ENCODE measurements around the gene FGFR3. TPM values are rescaled to one million over a fixed set of nuclear protein-coding genes. Genes with fewer than 3 reads are reported as not detected.

Gene FGFR3
- total RNA-seq, 1 experiment from 2014 or later = 8.9 TPM

DNA sequence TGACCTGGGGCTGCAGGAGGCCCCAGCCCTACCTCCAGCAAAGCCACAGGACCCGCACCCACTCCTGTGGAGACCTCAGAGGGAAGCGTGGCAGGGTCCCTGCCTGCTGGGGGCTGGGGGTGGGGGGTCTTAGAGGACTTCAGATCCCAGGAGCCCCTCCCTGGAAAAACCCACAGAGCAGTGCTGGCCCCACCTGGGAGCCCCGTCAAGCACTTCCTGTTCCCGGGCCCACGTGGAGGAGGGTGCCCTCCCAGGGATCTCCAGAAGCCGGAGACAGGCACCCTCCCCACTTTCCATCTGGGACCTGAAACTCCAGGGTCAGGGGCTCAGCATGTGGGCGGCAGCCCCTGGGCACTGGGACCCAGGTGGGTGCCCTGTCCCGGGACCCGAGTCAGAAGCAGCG, 39.8 kb upstream of the FGFR3 start:
- Histone ChIP-seq H3K9me3 (no peaks in the 10 kb centered on the region), H3K36me3 (no peaks in the 10 kb centered on the region), H3K4me3 (no peak overlapping the region), H3K27me3 (no peaks in the 10 kb centered on the region)
- DNase-seq = no peak

- no peak overlapping the region for H3K4me3 ChIP-seq
- no peak for DNase-seq
- no peaks in the 10 kb centered on the region for H3K36me3 ChIP-seq
- H3K9me3 ChIP-seq = no peaks in the 10 kb centered on the region
- no peaks in the 10 kb centered on the region for H3K27me3 ChIP-seq
Measured at GRCh38 chr4:1753697-1754311, 39.3 kb upstream of the FGFR3 start.

DNA sequence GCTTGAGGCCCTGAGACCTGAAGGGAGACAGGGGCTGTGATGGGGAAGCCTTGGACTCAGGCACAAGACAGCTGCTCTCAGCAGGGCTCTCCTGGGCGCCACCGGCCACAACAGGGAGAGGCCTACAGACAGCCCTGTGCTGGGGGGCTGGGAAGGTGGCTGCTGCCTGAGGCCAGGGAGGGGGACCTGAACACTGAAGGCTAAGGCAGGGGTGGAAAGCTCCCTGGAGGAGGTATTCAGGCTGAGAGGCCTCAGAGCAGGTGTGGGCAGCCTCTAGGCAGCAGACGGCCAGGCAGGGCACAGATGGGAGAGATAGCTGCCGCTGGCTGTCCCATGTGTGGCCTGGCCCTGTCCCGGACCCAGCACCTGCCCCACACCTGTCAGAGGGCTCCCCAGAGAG, 38.8 kb upstream of the FGFR3 start:
- no peaks in the 10 kb centered on the region for H3K27me3 ChIP-seq
- H3K36me3 ChIP-seq = no peaks in the 10 kb centered on the region
- no peak for DNase-seq
- no peak overlapping the region for H3K4me3 ChIP-seq
- H3K9me3 ChIP-seq = no peaks in the 10 kb centered on the region

DNA sequence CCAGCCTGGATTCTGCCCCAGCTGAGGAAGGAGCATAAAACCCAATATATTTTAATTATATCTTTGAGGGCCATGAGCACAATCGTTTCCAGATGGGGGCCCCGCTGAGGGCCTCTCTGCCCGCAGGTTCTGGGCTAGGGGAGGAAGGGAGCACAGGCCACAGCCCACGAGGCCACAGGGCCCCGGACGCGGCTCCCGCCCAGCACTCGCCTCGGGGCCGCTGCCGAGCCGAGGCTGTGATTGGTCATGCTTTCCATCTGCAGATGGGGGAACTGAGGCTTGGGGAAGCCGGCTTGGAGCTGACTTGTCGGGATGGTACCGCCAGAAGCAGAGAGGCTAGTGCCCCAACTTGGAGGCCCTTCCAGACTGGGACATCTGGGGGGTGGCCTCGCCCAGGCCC, 37.8 kb upstream of the FGFR3 start:
- no peak overlapping the region for H3K4me3 ChIP-seq
- DNase-seq = no peak
- H3K27me3 ChIP-seq = no peaks in the 10 kb centered on the region
- H3K9me3 ChIP-seq = no peaks in the 10 kb centered on the region
- H3K36me3 ChIP-seq = no peaks in the 10 kb centered on the region

- Histone ChIP-seq H3K27me3 (no peaks in the 10 kb centered on the region), H3K36me3 (no peaks in the 10 kb centered on the region), H3K9me3 (no peaks in the 10 kb centered on the region), H3K4me3 (no peak overlapping the region)
- DNase-seq = no peak
Measured at GRCh38 chr4:1756079-1756478, 37.0 kb upstream of the FGFR3 start.

GRCh38 chr4:1756893-1757779, 36.0 kb upstream of the FGFR3 start:
- H3K4me3 ChIP-seq = no peak overlapping the region
- no peaks in the 10 kb centered on the region for H3K27me3 ChIP-seq
- no peaks in the 10 kb centered on the region for H3K9me3 ChIP-seq
- H3K36me3 ChIP-seq = no peaks in the 10 kb centered on the region
- no peak for DNase-seq

DNA sequence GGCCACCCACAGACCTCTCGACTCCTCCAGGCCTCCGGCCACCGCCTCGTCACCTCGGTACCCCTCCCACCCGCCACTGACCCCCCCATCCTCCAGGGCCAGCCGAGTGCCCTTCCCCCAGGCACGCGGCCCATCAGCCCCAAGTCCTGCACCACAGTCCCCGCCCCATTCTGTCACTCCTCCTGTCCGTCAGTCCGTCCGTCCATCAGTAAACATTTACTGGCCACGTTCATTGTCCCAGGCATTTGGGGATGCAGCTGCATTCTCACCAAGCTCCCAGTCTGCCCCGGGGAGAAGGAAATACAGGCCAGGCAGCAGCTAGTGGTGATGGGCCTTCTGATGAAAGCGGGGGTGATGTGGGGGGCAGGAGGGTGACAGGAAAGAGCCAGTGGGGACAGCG, 35.3 kb upstream of the FGFR3 start:
- Histone ChIP-seq H3K4me3 (no peak overlapping the region), H3K27me3 (no peaks in the 10 kb centered on the region), H3K36me3 (no peaks in the 10 kb centered on the region), H3K9me3 (no peaks in the 10 kb centered on the region)
- no peak for DNase-seq

DNA sequence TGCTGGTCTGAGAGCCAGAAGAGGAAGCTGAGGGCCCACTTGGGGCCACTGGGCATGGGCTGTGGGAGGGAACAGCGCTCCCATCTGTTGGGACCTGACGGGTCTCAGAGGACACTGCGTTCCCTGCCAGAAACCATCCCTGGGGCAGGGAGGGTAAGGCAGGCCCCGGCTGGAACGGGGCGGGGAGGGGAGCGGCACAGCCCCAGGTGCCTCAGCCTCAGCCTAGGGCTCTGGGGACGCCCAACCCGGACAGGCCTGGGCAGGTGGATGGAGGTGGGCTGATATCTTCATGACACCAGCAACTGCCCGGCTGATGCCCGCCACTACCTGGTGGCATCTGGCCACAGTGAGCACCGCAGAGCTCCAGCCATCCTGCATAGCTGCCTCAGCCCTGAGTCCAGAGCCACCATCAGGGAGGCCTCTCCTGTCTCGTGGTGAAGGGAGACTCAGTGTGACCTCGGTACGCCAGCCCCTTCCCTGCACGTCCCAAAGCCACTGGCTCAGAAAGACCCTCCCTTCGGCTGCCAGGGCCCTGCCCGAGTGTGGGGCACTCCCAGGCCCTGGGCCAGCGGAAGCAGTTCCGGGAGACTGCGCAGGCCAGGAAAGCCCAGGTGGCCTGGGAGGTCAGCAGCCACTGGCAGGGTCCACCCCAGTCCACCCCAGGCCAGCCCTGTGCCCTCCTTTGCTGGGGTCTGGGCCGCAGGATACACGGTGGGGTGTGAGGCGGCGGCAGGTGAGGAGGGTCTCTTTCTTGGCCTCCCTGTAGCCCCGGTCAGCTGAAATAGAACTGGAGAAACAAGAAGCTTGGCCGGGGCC, 34.6 kb upstream of the FGFR3 start:
- DNase-seq = no peak
- Histone ChIP-seq H3K9me3 (no peaks in the 10 kb centered on the region), H3K4me3 (no peak overlapping the region), H3K36me3 (no peaks in the 10 kb centered on the region), H3K27me3 (no peaks in the 10 kb centered on the region)

DNA sequence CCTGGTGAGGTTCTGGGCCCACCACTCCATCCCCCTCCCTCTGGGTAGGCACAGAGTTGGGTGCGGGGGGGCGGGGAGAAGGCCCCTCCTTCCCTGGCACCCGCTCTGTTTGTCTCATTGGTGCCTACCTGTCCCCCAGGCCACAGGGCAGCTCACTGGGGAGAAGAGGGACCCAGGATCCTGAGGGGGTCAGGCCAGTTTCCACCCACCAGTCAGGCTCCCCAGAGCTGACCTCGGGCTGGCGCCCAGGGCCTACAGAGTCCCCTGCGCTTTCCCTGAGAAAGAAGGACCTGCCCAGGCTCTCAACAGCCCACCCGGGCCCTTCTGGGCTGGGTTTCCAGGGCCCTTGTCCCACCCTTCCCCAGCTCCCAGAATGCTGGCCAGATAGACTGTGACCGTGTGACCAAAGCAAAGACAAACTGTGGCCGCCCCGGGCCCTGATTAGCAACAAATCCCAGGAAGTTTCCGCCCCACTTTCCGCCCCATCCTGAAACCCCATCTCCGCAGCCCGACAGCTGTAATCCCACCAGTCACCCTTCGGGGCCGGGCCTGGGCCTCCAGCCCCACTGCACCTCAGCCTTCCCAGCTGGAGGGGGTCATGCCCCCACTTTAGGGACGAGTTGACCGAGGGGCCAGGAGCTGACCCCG, 33.8 kb upstream of the FGFR3 start:
- DNase-seq = no peak
- H3K36me3 ChIP-seq = no peaks in the 10 kb centered on the region
- H3K27me3 ChIP-seq = no peaks in the 10 kb centered on the region
- no peaks in the 10 kb centered on the region for H3K9me3 ChIP-seq
- no peak overlapping the region for H3K4me3 ChIP-seq

GRCh38 chr4:1759818-1760223, 33.3 kb upstream of the FGFR3 start:
- no peak overlapping the region for H3K4me3 ChIP-seq
- H3K36me3 ChIP-seq = no peaks in the 10 kb centered on the region
- H3K27me3 ChIP-seq = no peaks in the 10 kb centered on the region
- DNase-seq = no peak
- H3K9me3 ChIP-seq = no peaks in the 10 kb centered on the region

GRCh38 chr4:1760521-1761071, 32.5 kb upstream of the FGFR3 start:
- H3K27me3 ChIP-seq = no peaks in the 10 kb centered on the region
- H3K4me3 ChIP-seq = no peak overlapping the region
- H3K9me3 ChIP-seq = no peaks in the 10 kb centered on the region
- H3K36me3 ChIP-seq = no peaks in the 10 kb centered on the region
- DNase-seq = no peak

DNA sequence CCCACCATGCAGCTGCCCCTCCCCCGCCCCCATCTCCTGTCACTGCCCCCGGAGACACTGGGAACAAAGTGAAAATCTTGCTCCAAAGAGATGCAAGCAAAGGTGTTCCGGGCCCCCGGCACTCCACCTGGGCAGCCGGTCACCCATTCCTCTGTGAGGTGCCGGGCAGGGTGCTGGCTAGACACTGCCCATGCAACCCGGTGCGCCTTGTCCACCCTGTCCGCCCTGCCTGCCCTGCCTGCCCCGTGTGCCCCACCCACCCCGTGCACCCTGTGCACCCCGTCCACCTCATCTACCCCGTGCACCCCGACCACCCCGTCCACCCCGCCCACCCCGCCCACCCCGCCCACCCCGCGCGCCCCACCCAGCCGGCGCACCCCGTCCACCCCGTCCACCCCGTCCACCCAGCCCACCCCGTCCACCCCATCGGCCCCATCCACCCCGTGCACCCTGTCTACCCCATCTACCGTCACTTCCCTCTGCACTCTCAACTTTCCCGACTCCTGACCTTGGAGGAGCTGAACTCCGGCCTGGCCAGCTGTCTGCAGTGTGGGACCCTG, 31.9 kb upstream of the FGFR3 start:
- Histone ChIP-seq H3K9me3 (no peaks in the 10 kb centered on the region), H3K27me3 (no peaks in the 10 kb centered on the region), H3K4me3 (no peak overlapping the region), H3K36me3 (no peaks in the 10 kb centered on the region)
- DNase-seq = no peak

DNA sequence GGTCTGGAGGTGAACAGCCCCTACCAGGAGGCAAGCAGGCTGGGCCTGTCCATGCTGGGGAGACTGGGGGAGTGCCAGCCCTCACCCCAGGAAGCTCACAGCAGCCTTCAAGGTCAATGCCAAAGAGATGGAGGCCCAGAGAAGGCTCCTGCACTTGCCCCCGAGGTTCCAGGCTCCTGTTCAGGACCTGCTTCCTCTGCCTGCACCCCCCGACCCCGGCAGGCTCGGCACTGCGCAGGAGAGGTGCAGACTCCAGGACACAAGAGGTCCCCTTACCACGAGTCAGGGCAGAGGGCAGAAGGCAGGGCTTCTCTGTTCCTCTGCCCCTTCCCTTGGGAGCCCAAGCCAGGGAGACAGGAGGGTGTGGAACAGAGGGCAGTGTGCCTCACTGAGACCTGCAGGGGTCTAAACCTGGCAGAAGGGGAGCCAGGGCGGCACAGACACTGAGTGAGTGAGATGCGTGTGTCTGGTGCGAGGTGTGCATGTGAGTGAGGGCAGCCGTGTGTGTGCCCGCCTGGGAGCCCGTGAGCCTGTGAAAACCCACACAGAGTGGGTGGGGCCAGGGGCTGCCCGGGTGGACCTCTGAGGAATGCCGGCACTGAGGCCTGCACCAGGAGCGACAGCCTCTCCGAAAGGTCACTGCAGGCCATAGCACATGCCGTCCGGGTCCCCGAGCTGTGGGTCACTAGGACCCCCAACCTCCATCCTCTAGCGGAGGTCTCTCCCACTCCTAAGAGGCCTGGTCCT, 30.7 kb upstream of the FGFR3 start:
- DNase-seq = no peak
- no peaks in the 10 kb centered on the region for H3K27me3 ChIP-seq
- no peaks in the 10 kb centered on the region for H3K36me3 ChIP-seq
- no peak overlapping the region for H3K4me3 ChIP-seq
- H3K9me3 ChIP-seq = no peaks in the 10 kb centered on the region

GRCh38 chr4:1763070-1763549, 30.0 kb upstream of the FGFR3 start:
- no peak for DNase-seq

DNA sequence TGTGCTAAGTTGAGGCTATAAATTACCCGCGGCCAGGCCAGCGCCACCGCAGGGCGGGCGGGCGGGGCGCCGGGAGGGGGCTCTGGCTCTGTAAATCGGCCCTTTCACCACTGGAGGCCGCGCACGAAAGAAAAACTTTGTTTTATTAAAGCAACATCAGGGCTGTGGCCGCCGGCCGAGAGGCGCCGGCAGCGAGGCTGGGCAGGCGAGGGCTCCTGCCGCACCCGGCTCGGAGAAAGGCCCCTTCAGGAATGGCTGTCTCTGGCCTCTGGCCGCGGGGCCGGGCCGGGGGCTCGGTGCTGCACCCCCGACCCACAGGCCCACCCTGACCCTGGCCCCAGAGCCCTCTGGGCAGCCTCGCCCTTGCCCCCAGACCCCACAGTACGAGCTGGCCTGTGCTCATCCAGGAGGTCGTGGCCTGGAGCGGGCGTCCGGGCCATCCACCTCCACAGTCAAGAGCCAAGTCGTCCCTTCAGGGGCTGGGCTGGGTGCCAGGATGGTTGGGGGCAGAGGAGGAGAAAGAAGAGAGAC, 29.5 kb upstream of the FGFR3 start:
- no peak for DNase-seq
- no peak overlapping the region for H3K4me3 ChIP-seq
- no peaks in the 10 kb centered on the region for H3K9me3 ChIP-seq
- no peaks in the 10 kb centered on the region for H3K27me3 ChIP-seq
- H3K36me3 ChIP-seq = no peaks in the 10 kb centered on the region

More at GRCh38 chr4:1763070-1763549, 30.0 kb upstream of the FGFR3 start:
- Histone ChIP-seq H3K36me3 (no peaks in the 10 kb centered on the region), H3K27me3 (no peaks in the 10 kb centered on the region), H3K9me3 (no peaks in the 10 kb centered on the region), H3K4me3 (no peak overlapping the region)
